ENCODE measurements around the gene MTNR1A. TPM values are rescaled to one million over a fixed set of nuclear protein-coding genes. Genes with fewer than 3 reads are reported as not detected.
A peak's percentile ranks its signal among the peaks of the same experiment; 100 is the strongest.

Gene MTNR1A
- total RNA-seq, 1 experiment from 2014 or later, result not detected

DNA sequence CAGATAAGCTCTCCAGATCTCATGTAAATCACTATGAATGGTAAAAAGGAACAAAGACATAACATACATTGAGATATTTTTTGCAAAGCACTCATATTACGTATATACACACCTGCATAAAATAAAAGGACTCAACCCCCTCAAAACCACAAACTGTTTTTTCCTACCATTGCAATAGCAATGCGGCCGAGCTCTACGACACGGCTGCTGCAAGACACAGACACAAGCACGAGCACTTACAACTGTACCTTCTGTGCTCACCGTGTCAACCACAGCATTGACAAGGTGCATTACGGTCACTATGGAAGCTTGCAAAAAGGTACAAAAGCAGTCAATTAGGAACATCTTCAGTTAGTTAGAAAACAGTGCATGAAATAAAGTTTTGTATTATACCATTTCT is 37.1 kb upstream of the MTNR1A start:
- intact Hi-C loops (cut with micrococcal nuclease; ENCODE audit: unreplicated experiment), result no loop called here

DNA sequence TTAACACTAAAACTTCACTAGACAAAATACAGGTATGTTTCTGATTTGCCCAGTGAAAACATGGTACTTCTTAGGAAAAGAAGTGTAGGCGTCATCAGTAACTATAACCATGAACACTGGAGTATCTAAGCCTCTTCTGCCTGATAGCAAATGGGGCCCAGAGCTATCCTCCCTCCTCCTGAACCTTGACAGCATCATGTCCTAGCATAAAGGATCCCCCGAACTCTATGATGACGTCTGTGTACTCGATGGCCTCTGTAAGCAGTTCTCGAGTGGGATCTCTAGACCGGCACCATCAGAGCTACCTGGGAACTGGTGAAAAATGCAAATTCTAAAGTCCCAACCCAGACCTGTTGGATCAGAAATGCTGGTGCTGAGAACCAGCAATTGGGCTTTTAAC is 36.3 kb upstream of the MTNR1A start:
- DNase-seq, result no peak
- CTCF ChIA-PET, result no interaction called here
- Mint-ChIP-seq H3K36me3 (ENCODE audit: insufficient read depth, unreplicated experiment) (peaks cover 53% of the 10 kb centered on the region), H3K4me1 (ENCODE audit: low read depth, unreplicated experiment) (no peaks in the 10 kb centered on the region), H3K27me3 (ENCODE audit: insufficient read depth, unreplicated experiment) (no peaks in the 10 kb centered on the region), H3K27ac (ENCODE audit: unreplicated experiment) (no peak overlapping the region), H3K9me3 (ENCODE audit: unreplicated experiment) (no peaks in the 10 kb centered on the region), H3K4me3 (ENCODE audit: unreplicated experiment) (no peak overlapping the region)
- Histone ChIP-seq H3K27me3 (replicated peaks; ENCODE audit: control insufficient read depth, insufficient read depth, low read length) (no peaks in the 10 kb centered on the region), H3K4me3 (ENCODE audit: low read depth, low read length) (no peak overlapping the region), H3K4me1 (no peaks in the 10 kb centered on the region), H3K36me3 (ENCODE audit: control insufficient read depth, insufficient read depth, low read length) (no peaks in the 10 kb centered on the region; the same call in 1 of the 2 replicates), H3K9me3 (no peaks in the 10 kb centered on the region)
- TF ChIP-seq, protein P1, sequence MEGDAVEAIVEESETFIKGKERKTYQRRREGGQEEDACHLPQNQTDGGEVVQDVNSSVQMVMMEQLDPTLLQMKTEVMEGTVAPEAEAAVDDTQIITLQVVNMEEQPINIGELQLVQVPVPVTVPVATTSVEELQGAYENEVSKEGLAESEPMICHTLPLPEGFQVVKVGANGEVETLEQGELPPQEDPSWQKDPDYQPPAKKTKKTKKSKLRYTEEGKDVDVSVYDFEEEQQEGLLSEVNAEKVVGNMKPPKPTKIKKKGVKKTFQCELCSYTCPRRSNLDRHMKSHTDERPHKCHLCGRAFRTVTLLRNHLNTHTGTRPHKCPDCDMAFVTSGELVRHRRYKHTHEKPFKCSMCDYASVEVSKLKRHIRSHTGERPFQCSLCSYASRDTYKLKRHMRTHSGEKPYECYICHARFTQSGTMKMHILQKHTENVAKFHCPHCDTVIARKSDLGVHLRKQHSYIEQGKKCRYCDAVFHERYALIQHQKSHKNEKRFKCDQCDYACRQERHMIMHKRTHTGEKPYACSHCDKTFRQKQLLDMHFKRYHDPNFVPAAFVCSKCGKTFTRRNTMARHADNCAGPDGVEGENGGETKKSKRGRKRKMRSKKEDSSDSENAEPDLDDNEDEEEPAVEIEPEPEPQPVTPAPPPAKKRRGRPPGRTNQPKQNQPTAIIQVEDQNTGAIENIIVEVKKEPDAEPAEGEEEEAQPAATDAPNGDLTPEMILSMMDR (IDR thresholded peaks at IDR 0.05; ENCODE audit: insufficient read depth in 1 of 2, low read depth in 1 of 2, low read length in 1 of 2, severe bottlenecking in 1 of 2, unreplicated experiment in 1 of 2), result no peak
- POLR2A ChIA-PET, result no interaction called here
- BruUV-seq (replicated peaks), result no TSS peak
- intact Hi-C loops (cut with micrococcal nuclease; ENCODE audit: unreplicated experiment), result no loop called here

More for the DNA sequence above, 37.1 kb upstream of the MTNR1A start:
- Mint-ChIP-seq H3K27me3 (ENCODE audit: insufficient read depth, unreplicated experiment) (no peaks in the 10 kb centered on the region), H3K27ac (ENCODE audit: unreplicated experiment) (no peak overlapping the region), H3K36me3 (ENCODE audit: insufficient read depth, unreplicated experiment) (peaks cover 60% of the 10 kb centered on the region), H3K9me3 (ENCODE audit: unreplicated experiment) (no peaks in the 10 kb centered on the region), H3K4me3 (ENCODE audit: unreplicated experiment) (no peak overlapping the region), H3K4me1 (ENCODE audit: low read depth, unreplicated experiment) (no peaks in the 10 kb centered on the region)
- POLR2A ChIA-PET, result no interaction called here
- DNase-seq, result no peak
- Histone ChIP-seq H3K4me1 (no peaks in the 10 kb centered on the region), H3K36me3 (ENCODE audit: control insufficient read depth, insufficient read depth, low read length) (no peaks in the 10 kb centered on the region; the same call in 1 of the 2 replicates), H3K27me3 (replicated peaks; ENCODE audit: control insufficient read depth, insufficient read depth, low read length) (no peaks in the 10 kb centered on the region), H3K4me3 (ENCODE audit: low read depth, low read length) (no peak overlapping the region), H3K9me3 (no peaks in the 10 kb centered on the region)
- no TSS peak for BruUV-seq (replicated peaks)
- TF ChIP-seq, protein P1 (IDR thresholded peaks at IDR 0.05; ENCODE audit: insufficient read depth in 1 of 2, low read depth in 1 of 2, low read length in 1 of 2, severe bottlenecking in 1 of 2, unreplicated experiment in 1 of 2), result no peak
- CTCF ChIA-PET, result no interaction called here

DNA sequence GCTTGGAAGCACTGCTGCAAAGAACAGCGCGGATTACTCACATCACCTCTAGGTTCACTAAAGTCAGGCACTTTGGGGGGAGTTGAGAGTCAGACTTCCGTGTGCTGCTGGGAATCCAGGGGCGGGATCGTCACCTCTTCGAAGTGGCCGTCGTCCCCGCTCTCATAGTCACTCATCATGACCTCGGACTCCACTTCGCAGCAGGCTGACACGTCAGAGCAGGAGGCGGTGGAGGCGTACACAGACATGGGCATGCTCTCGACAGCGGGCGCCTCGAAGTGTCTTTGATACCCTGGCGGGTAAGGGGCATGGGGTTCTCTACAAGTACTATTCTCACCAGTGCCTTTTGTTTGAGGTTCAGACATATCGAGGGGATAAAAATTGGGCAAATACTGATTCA is 33.1 kb upstream of the MTNR1A start:
- BruUV-seq (replicated peaks), result TSS peak; percentile 32
- Mint-ChIP-seq H3K27ac (ENCODE audit: unreplicated experiment) (no peak overlapping the region), H3K4me3 (ENCODE audit: unreplicated experiment) (no peak overlapping the region), H3K4me1 (ENCODE audit: low read depth, unreplicated experiment) (no peaks in the 10 kb centered on the region), H3K27me3 (ENCODE audit: insufficient read depth, unreplicated experiment) (no peaks in the 10 kb centered on the region), H3K9me3 (ENCODE audit: unreplicated experiment) (no peaks in the 10 kb centered on the region), H3K36me3 (ENCODE audit: insufficient read depth, unreplicated experiment) (peaks cover 60% of the 10 kb centered on the region)
- TF ChIP-seq, protein P1 (IDR thresholded peaks at IDR 0.05; ENCODE audit: insufficient read depth in 1 of 2, low read depth in 1 of 2, low read length in 1 of 2, severe bottlenecking in 1 of 2, unreplicated experiment in 1 of 2), result no peak
- Histone ChIP-seq H3K27me3 (replicated peaks; ENCODE audit: control insufficient read depth, insufficient read depth, low read length) (no peaks in the 10 kb centered on the region), H3K4me1 (no peaks in the 10 kb centered on the region), H3K4me3 (ENCODE audit: low read depth, low read length) (no peak overlapping the region), H3K36me3 (ENCODE audit: control insufficient read depth, insufficient read depth, low read length) (peaks cover 1% of the 10 kb centered on the region; the same call in 1 of the 2 replicates), H3K9me3 (no peaks in the 10 kb centered on the region)
- ChIA-PET POLR2A (no interaction called here), CTCF (no interaction called here)
- DNase-seq, result no peak
- intact Hi-C loops (cut with micrococcal nuclease; ENCODE audit: unreplicated experiment), result no loop called here

Measured in Caco-2 (cell line).